ENCODE measurements around the gene ANGPTL7.
"Not testable (repeated sequence)": the region's sequence is repeated elsewhere in the genome, so short reads cannot be mapped to it uniquely, and the experiment has no call there.

The ANGPTL7 gene

GRCh38 chr1:11188858-11189451 lies at the start of gene ANGPTL7:
ANGPTL7 (plus strand) TSS chr1:11189355; CDS start chr1:11189580, 225 bp downstream.
- no peak for DNase-seq

- DNase-seq, result no peak
Measured at GRCh38 chr1:11142618-11143391, 46.4 kb upstream of the ANGPTL7 start.

GRCh38 chr1:11143401-11143800 lies 45.8 kb upstream of the ANGPTL7 start:
- DNase-seq, result no peak

- DNase-seq, result no peak
Measured at GRCh38 chr1:11143907-11144306, 45.2 kb upstream of the ANGPTL7 start.

- DNase-seq, result no peak
Measured at GRCh38 chr1:11144570-11145256, 44.4 kb upstream of the ANGPTL7 start.

GRCh38 chr1:11145741-11146140 lies 43.4 kb upstream of the ANGPTL7 start:
- DNase-seq, result no peak

GRCh38 chr1:11147197-11147770 lies 41.9 kb upstream of the ANGPTL7 start:
- DNase-seq, result no peak

GRCh38 chr1:11150326-11150725 lies 38.8 kb upstream of the ANGPTL7 start:
- DNase-seq, result no peak

- DNase-seq, result no peak
Measured at GRCh38 chr1:11151114-11151513, 38.0 kb upstream of the ANGPTL7 start.

- DNase-seq, result no peak
Measured at GRCh38 chr1:11151826-11152612, 37.1 kb upstream of the ANGPTL7 start.

- no peak for DNase-seq
Measured at GRCh38 chr1:11152755-11153154, 36.4 kb upstream of the ANGPTL7 start.

- DNase-seq, result no peak
Measured at GRCh38 chr1:11153184-11153583, 36.0 kb upstream of the ANGPTL7 start.

GRCh38 chr1:11156441-11156840 lies 32.7 kb upstream of the ANGPTL7 start:
- DNase-seq, result no peak

GRCh38 chr1:11156963-11157362 lies 32.2 kb upstream of the ANGPTL7 start:
- DNase-seq, result no peak

GRCh38 chr1:11157394-11157793 lies 31.8 kb upstream of the ANGPTL7 start:
- no peak for DNase-seq

GRCh38 chr1:11157867-11158266 lies 31.3 kb upstream of the ANGPTL7 start:
- no peak for DNase-seq

- DNase-seq, result no peak
Measured at GRCh38 chr1:11158291-11158690, 30.9 kb upstream of the ANGPTL7 start.

GRCh38 chr1:11158720-11159321 lies 30.3 kb upstream of the ANGPTL7 start:
- no peak for DNase-seq

GRCh38 chr1:11162752-11163151 lies 26.4 kb upstream of the ANGPTL7 start:
- DNase-seq, result not testable (repeated sequence)

GRCh38 chr1:11166744-11167143 lies 22.4 kb upstream of the ANGPTL7 start:
- not testable (repeated sequence) for DNase-seq

- no peak for DNase-seq
Measured at GRCh38 chr1:11168731-11169130, 20.4 kb upstream of the ANGPTL7 start.

- no peak for DNase-seq
Measured at GRCh38 chr1:11169202-11169601, 20.0 kb upstream of the ANGPTL7 start.

Data from CD4-positive, alpha-beta T cell treated with Interleukin-12 subunit alpha and Interleukin-12 subunit beta, for 1 hour (primary cell).